A549 (cell line): Measurements from ENCODE around the gene TNNT2.

Source experiments
- JUNB ChIP-seq: fragments of >200 bp; sonication (Bioruptor Twin); formaldehyde crosslinking; IDR thresholded peaks from 2 replicates; pipeline ENCODE4 v1.6.1; 2016
- KDM1A ChIP-seq: fragments of 200-600 bp; sonication (generic); IDR thresholded peaks from 2 replicates; pipeline ENCODE4 v1.6.1; 2016; ENCODE audit warnings: low read depth, mild to moderate bottlenecking
- MAX ChIP-seq: IDR thresholded peaks from 2 replicates; pipeline ENCODE4 v1.6.1; 2012
- MYC ChIP-seq: IDR thresholded peaks from 2 replicates; pipeline ENCODE4 v1.6.1; 2012; ENCODE audit warnings: mild to moderate bottlenecking, inconsistent platforms, low read length, improper control_type of control experiment, borderline replicate concordance
- POLR2A ChIP-seq: IDR thresholded peaks from 2 replicates; pipeline ENCODE4 v1.6.1; 2012; ENCODE audit warnings: mild to moderate bottlenecking, low read length
- RARB ChIP-seq: fragments of 250-450 bp; sonication (Bioruptor Pico); IDR thresholded peaks from 2 replicates; pipeline ENCODE4 v1.8.0; 2021; ENCODE audit warnings: mild to moderate bottlenecking, moderate library complexity
- RNF2 ChIP-seq: fragments of 200-600 bp; sonication (generic); IDR thresholded peaks from 2 replicates; pipeline ENCODE4 v1.6.1; 2016; ENCODE audit warnings: low read depth, mild to moderate bottlenecking, antibody characterized with exemption, moderate library complexity, borderline replicate concordance
- TF ChIP-seq, protein P1 (sequence below): fragments of >200 bp; sonication (Bioruptor Twin); formaldehyde crosslinking; IDR thresholded peaks from 3 replicates; pipeline ENCODE4 v1.5.1; 2016
- TF ChIP-seq, protein P2 (sequence below): fragments of 450-650 bp; IDR thresholded peaks from 2 replicates; pipeline ENCODE4 v1.6.1; 2014; ENCODE audit warnings: antibody characterized with exemption

DNA sequence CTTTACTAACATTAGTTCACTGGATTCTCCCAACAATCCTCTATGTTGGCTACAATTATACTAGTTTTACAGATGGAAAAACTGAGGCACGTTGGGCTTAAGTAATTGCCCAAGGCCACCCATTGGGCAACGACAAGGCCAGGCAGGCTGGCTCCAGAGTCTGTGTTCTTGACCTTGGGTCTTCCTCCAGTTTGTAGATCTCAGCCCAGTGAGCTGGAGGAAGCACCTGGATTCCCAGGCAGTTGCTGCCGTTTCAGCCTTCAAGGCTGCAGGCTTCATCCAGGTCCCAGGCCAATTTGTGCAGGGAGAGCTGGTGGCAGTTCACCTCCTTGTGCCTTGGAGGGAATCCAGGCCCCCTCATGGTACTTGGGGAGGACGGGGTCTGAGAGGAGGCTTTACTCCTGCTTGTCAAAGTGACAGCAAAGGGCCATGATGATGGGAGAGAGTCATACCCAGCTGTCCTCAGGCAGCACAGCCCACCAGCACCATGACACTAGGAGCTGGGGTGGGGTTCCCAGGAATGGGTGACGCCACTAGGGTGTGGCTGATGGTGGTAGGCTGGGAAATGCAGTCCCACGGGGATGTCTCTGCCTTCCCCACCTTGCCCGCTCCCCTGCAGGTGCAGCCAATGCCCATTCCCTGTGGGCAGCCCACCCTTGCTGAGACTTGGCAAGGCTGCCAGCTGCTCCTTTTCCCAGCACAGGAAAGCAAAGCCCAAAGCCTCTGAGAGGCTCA lies 67.1 kb downstream of the TNNT2 start:
- TF ChIP-seq, protein P1, sequence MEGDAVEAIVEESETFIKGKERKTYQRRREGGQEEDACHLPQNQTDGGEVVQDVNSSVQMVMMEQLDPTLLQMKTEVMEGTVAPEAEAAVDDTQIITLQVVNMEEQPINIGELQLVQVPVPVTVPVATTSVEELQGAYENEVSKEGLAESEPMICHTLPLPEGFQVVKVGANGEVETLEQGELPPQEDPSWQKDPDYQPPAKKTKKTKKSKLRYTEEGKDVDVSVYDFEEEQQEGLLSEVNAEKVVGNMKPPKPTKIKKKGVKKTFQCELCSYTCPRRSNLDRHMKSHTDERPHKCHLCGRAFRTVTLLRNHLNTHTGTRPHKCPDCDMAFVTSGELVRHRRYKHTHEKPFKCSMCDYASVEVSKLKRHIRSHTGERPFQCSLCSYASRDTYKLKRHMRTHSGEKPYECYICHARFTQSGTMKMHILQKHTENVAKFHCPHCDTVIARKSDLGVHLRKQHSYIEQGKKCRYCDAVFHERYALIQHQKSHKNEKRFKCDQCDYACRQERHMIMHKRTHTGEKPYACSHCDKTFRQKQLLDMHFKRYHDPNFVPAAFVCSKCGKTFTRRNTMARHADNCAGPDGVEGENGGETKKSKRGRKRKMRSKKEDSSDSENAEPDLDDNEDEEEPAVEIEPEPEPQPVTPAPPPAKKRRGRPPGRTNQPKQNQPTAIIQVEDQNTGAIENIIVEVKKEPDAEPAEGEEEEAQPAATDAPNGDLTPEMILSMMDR, result no peak
- TF ChIP-seq, protein P2, sequence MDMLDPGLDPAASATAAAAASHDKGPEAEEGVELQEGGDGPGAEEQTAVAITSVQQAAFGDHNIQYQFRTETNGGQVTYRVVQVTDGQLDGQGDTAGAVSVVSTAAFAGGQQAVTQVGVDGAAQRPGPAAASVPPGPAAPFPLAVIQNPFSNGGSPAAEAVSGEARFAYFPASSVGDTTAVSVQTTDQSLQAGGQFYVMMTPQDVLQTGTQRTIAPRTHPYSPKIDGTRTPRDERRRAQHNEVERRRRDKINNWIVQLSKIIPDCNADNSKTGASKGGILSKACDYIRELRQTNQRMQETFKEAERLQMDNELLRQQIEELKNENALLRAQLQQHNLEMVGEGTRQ, result no peak
- TF ChIP-seq MAX (no peak), POLR2A (no peak), JUNB (no peak), KDM1A (no peak), RARB (no peak), MYC (no peak), RNF2 (no peak)
